WTC11 (cell line): ENCODE measurements around the gene TRIM2. TPM values are rescaled to one million over a fixed set of nuclear protein-coding genes. Genes with fewer than 3 reads are reported as not detected.

Experiments
- ATAC-seq: fragments of 200-7000 bp; cut with Tn5 transposase; 2 replicates; pipeline ENCODE4 v1.10.0; 2021; ENCODE audit warnings: mild to moderate bottlenecking, moderate library complexity
- Bru-seq: library from RNA; stranded (reverse); fragments of 400-500 nt; gene quantifications from one replicate; lab custom pipeline; 2021; lab: Mats Ljungman, UMichigan
- CTCF ChIA-PET: fragments of 300-600 bp; sonication (Branson Sonifier 250); formaldehyde crosslinking; loops from one replicate; lab custom pipeline; 2021; ENCODE audit warnings: antibody characterized with exemption; lab: Charles Lee
- POLR2A ChIA-PET: fragments of 350-600 bp; sonication (Branson Sonifier 250); formaldehyde crosslinking; loops from one replicate; lab custom pipeline; 2021; ENCODE audit warnings: antibody characterized with exemption; lab: Charles Lee
- DNase-seq: peaks from one replicate; pipeline ENCODE4 v3.0.0; 2021; ENCODE audit warnings: low spot score
- H3K27ac Mint-ChIP-seq: 2 replicates; pipeline ENCODE4 v1.8.0; 2021; ENCODE audit warnings: mixed read lengths
- H3K27me3 Mint-ChIP-seq: 2 replicates; pipeline ENCODE4 v1.8.0; 2021; ENCODE audit warnings: low read depth, mild to moderate bottlenecking, moderate library complexity, mixed read lengths
- H3K36me3 Mint-ChIP-seq: 2 replicates; pipeline ENCODE4 v1.8.0; 2021; ENCODE audit warnings: mixed read lengths
- H3K4me1 Mint-ChIP-seq: 2 replicates; pipeline ENCODE4 v1.8.0; 2022; ENCODE audit warnings: mixed read lengths
- H3K4me3 Mint-ChIP-seq: 2 replicates; pipeline ENCODE4 v1.8.0; 2021; ENCODE audit warnings: mild to moderate bottlenecking, moderate library complexity, mixed read lengths
- H3K9me3 Mint-ChIP-seq: 2 replicates; pipeline ENCODE4 v1.8.0; 2021; ENCODE audit warnings: mixed read lengths
- ATF1 ChIP-seq: sonication (generic); formaldehyde crosslinking; IDR thresholded peaks from 2 replicates; pipeline ENCODE4 v1.8.1; 2023; ENCODE audit warnings: mild to moderate bottlenecking, moderate library complexity, missing genetic modification reagents
- CBFB ChIP-seq: sonication (generic); formaldehyde crosslinking; IDR thresholded peaks from 2 replicates; pipeline ENCODE4 v1.8.1; 2022; ENCODE audit warnings: mild to moderate bottlenecking, low read depth, missing genetic modification reagents
- FOXK1 ChIP-seq: sonication (generic); formaldehyde crosslinking; IDR thresholded peaks from 2 replicates; pipeline ENCODE4 v1.8.0; 2022; ENCODE audit warnings: mild to moderate bottlenecking, moderate library complexity, missing genetic modification reagents
- GABPB1 ChIP-seq: sonication (generic); formaldehyde crosslinking; IDR thresholded peaks from 2 replicates; pipeline ENCODE4 v1.8.1; 2023; ENCODE audit warnings: mild to moderate bottlenecking, missing genetic modification reagents
- JAZF1 ChIP-seq: fragments of 250-450 bp; sonication (Bioruptor Pico); IDR thresholded peaks from 2 replicates; pipeline ENCODE4 v1.9.0; 2021; ENCODE audit warnings: moderate library complexity, mild to moderate bottlenecking, inconsistent platforms
- NFATC4 ChIP-seq: fragments of 250-450 bp; sonication (Bioruptor Pico); IDR thresholded peaks from 2 replicates; pipeline ENCODE4 v1.9.0; 2021; ENCODE audit warnings: mild to moderate bottlenecking
- NFYB ChIP-seq: sonication (generic); formaldehyde crosslinking; conservative IDR thresholded peaks from 2 replicates; pipeline ENCODE4 v1.8.0; 2022; ENCODE audit warnings: low read depth, missing genetic modification reagents
- PREB ChIP-seq: sonication (generic); formaldehyde crosslinking; IDR thresholded peaks from 2 replicates; pipeline ENCODE4 v1.8.1; 2022; ENCODE audit warnings: mild to moderate bottlenecking, missing genetic modification reagents, moderate library complexity, borderline replicate concordance
- SOX15 ChIP-seq: fragments of 250-450 bp; sonication (Bioruptor Pico); IDR thresholded peaks from 2 replicates; pipeline ENCODE4 v1.9.0; 2021; ENCODE audit warnings: mild to moderate bottlenecking
- SP1 ChIP-seq: sonication (generic); formaldehyde crosslinking; conservative IDR thresholded peaks from 2 replicates; pipeline ENCODE4 v1.8.1; 2022; ENCODE audit warnings: missing genetic modification reagents
- USF1 ChIP-seq: sonication (generic); formaldehyde crosslinking; IDR thresholded peaks from 2 replicates; pipeline ENCODE4 v1.8.0; 2022; ENCODE audit warnings: mild to moderate bottlenecking, missing genetic modification reagents
- USF2 ChIP-seq: sonication (generic); formaldehyde crosslinking; IDR thresholded peaks from 2 replicates; pipeline ENCODE4 v1.8.1; 2023; ENCODE audit warnings: mild to moderate bottlenecking, missing genetic modification reagents, moderate library complexity
- ZBTB21 ChIP-seq: sonication (generic); formaldehyde crosslinking; IDR thresholded peaks from 2 replicates; pipeline ENCODE4 v1.8.1; 2023; ENCODE audit warnings: mild to moderate bottlenecking, missing genetic modification reagents, borderline replicate concordance
- ZNF121 ChIP-seq: sonication (generic); formaldehyde crosslinking; IDR thresholded peaks from 2 replicates; pipeline ENCODE4 v1.8.0; 2023; ENCODE audit warnings: missing genetic modification reagents
- ZNF219 ChIP-seq: sonication (generic); formaldehyde crosslinking; IDR thresholded peaks from 2 replicates; pipeline ENCODE4 v1.8.0; 2023; ENCODE audit warnings: missing genetic modification reagents, mild to moderate bottlenecking, borderline replicate concordance
- ZNF532 ChIP-seq: fragments of 250-450 bp; sonication (Bioruptor Pico); IDR thresholded peaks from 2 replicates; pipeline ENCODE4 v1.9.0; 2021; ENCODE audit warnings: mild to moderate bottlenecking, borderline replicate concordance
- ZSCAN18 ChIP-seq: fragments of 250-450 bp; sonication (Bioruptor Pico); IDR thresholded peaks from 2 replicates; pipeline ENCODE4 v2.1.2; 2022; ENCODE audit warnings: mild to moderate bottlenecking, moderate library complexity
- long read RNA-seq, 3 experiments: library from RNA in 1 of 3; library from capped mRNA in 1 of 3; library from polyadenylated mRNA in 1 of 3; unstranded in 2 of 3; stranded (forward) in 1 of 3; transcript quantifications; one replicate each; pipeline ENCODE4 v2.0.0, GENCODE V29; 2021
- total RNA-seq: library from RNA; stranded (reverse); gene quantifications from 3 replicates; pipeline ENCODE4 v1.2.3, GENCODE V29; 2021

Gene TRIM2
- 42.0 to 54.5 TPM (median 43.9 TPM) in 3 replicates for total RNA-seq
- Bru-seq, nascent RNA, result percentile 69 among the genes with signal in this experiment
- long read RNA-seq, experiment 1, full-length matches to known transcripts, result 40 of 150 reads
- long read RNA-seq, experiment 1, partial matches to known transcripts, result 34 of 150 reads
- long read RNA-seq, experiment 1, other reads (novel, unspliced or antisense), result 76 of 150 reads
- long read RNA-seq, experiment 2, full-length matches to known transcripts, result 1 of 27 reads
- long read RNA-seq, experiment 2, partial matches to known transcripts, result 20 of 27 reads
- long read RNA-seq, experiment 2, other reads (novel, unspliced or antisense), result 6 of 27 reads
- long read RNA-seq, experiment 3, partial matches to known transcripts, result 0 of 10 reads
- long read RNA-seq, experiment 3, other reads (novel, unspliced or antisense), result 6 of 10 reads

GRCh38 chr4:153204247-153204671, at the start of gene TRIM2:
TSS of gene TRIM2 (plus strand) at chr4:153204443. CDS start at chr4:153204531, 88 bp downstream.
- ChIA-PET POLR2A (interaction anchor here (1.0 to 1.4 kb wide), 5 partner anchors 18 to 61 kb away, joined by 3 to 6 read pairs (median 4); no protein-coding TSS in a partner anchor), CTCF (interaction anchor here (0.7 to 3.4 kb wide), 9 partner anchors 9 to 121 kb away, joined by 3 to 29 read pairs (median 3); no protein-coding TSS in a partner anchor)
- ATAC-seq, result peak; percentile 65
- H3K36me3 Mint-ChIP-seq, result peaks cover 9% of the 10 kb centered on the region
- TF ChIP-seq SP1 (CRISPR knock-in tag) (0 out of 2 replicates have a peak, but pooled peaks have one; percentile 15), NFYB (CRISPR knock-in tag) (no peak), FOXK1 (peak; percentile 50; the same call in 1 of the 2 replicates), ZNF121 (CRISPR knock-in tag) (no peak), ZSCAN18 (CRISPR knock-in tag) (no peak), ZBTB21 (CRISPR knock-in tag) (0 out of 2 replicates have a peak, but pooled peaks have one; percentile 34)
- DNase-seq, result peak; percentile 74
- H3K27me3 Mint-ChIP-seq, result no peaks in the 10 kb centered on the region
- peak within 1 kb of the TSS; percentile 79 for H3K4me3 Mint-ChIP-seq
- no peaks in the 10 kb centered on the region for H3K9me3 Mint-ChIP-seq
- peaks cover 52% of the 10 kb centered on the region for H3K4me1 Mint-ChIP-seq
- peak within 1 kb of the TSS; percentile 92 for H3K27ac Mint-ChIP-seq

GRCh38 chr4:153155686-153156085, 48.6 kb upstream of the TRIM2 start:
- H3K9me3 Mint-ChIP-seq, result no peaks in the 10 kb centered on the region

More at GRCh38 chr4:153155686-153156085, 48.6 kb upstream of the TRIM2 start:
- DNase-seq (no peak), ATAC-seq (no peak)
- ChIA-PET CTCF (interaction anchor here (1.1 to 1.7 kb wide), 6 partner anchors 8 to 93 kb away, joined by 3 to 19 read pairs (median 6); partner anchors contain the start of gene TRIM2), POLR2A (interaction anchor here (1.0 kb wide), 1 partner anchor 13 kb away, joined by 3 read pairs; no protein-coding TSS in a partner anchor)
- Mint-ChIP-seq H3K4me1 (peaks cover 57% of the 10 kb centered on the region), H3K4me3 (no peak overlapping the region), H3K27me3 (peaks cover 70% of the 10 kb centered on the region), H3K27ac (no peak overlapping the region), H3K36me3 (no peaks in the 10 kb centered on the region)
- TF ChIP-seq SOX15 (CRISPR knock-in tag) (no peak), USF2 (no peak), GABPB1 (CRISPR knock-in tag) (no peak), ATF1 (CRISPR knock-in tag) (no peak), CBFB (no peak), USF1 (no peak), ZSCAN18 (CRISPR knock-in tag) (no peak), JAZF1 (CRISPR knock-in tag) (no peak), NFATC4 (CRISPR knock-in tag) (no peak), PREB (CRISPR knock-in tag) (no peak), ZNF219 (CRISPR knock-in tag) (no peak), ZNF532 (CRISPR knock-in tag) (no peak)
